GM18868 (cell line): ENCODE measurements around the gene PCDH1.

Experiments used
- ATAC-seq: cut with Tn5 transposase; IDR thresholded peaks from one replicate; pipeline ENCODE4 v1.9.1; 2021; ENCODE audit warnings: mild to moderate bottlenecking, moderate library complexity; ENCODE audit not compliant: unreplicated experiment

The PCDH1 gene

DNA sequence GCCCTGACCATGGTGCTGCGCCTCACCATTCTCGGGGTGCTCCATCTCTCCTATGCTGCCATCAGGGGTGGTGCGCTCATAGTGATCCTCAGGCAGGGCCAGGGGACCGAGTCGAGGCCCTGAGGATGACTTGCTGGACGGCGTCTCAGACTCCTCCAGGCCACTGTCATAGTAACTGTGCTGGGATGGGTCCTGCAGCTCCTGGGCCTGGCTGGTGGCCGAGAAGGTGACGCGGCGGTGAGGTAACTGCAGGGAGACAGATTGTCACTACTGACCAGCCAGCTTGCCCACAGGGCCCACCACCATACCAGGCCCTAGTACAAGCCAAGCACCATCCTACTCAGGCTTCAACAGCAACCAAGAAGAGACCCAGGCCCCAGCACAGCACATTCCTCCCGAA lies 21.0 kb downstream of the PCDH1 start:
- no peak for ATAC-seq

DNA sequence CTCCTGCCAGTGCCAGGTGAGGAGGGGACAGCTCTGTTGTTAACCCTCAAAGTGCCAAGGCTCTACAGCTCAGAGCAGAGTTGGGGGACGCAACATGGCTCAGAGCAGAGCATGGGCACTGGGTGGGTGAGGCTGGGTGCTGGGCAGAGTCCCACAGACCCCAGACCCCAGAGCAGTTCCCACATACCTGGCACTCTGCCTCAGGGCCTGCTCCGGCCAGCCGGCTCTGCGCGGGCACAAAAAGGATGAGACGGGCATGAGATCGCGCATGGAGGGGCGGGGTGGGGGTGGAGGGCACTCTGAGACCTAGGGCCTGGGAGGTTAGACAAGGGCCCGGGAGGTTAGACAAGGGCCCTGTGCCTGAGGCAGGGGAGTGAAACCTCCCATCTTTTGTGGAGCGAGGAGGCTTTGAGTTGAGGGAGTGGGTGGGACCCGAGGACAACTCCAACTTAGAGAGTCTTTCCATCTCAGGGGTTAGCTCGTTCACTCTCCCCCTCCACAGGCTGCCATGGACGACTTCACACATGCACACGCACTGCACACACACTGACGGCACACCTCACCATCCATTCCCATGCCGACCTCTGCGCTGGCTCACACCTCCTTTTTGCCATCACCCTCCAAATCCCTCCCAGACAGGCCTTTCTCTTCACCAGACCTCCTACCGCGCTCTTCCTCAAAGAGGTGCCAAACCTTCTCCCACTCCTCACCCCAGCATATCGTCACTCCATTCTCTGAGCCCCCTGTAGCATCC lies 22.0 kb downstream of the PCDH1 start:
- ATAC-seq = no peak

DNA sequence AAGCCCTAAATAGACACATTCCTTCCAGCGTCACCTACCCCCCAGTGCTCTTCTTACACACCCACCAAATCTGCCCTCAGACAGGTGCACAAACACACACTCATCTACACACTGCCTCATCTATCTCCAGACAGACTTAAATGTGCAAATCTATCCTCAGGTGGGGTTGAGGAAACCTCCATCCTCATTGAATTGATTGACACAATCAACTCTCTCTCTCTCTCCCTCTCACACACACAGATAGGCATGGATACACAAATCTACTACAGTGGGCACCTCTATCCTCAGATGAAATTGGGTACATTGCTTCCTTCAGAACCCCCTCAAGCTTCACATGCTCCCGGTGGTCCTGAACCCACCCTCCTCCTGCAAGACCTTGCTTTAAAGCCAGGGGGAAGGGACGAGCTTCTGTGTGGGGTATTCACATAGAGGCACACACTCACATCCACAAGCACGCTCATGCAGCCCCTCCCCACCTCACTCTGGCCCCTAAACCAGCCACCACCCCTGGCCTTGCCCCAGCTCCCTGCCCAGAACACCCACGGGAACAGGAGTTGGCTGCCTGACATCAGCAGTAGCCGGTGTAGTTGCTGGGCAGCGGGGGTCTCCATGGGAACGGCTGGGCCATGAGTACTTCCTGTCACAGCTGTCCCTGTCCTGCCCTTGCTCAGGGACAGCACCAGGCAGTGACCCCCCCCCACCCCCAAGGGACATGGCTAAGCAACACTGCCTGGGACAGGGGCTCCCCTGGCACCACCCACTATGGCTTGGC lies 22.8 kb downstream of the PCDH1 start:
- no peak for ATAC-seq

DNA sequence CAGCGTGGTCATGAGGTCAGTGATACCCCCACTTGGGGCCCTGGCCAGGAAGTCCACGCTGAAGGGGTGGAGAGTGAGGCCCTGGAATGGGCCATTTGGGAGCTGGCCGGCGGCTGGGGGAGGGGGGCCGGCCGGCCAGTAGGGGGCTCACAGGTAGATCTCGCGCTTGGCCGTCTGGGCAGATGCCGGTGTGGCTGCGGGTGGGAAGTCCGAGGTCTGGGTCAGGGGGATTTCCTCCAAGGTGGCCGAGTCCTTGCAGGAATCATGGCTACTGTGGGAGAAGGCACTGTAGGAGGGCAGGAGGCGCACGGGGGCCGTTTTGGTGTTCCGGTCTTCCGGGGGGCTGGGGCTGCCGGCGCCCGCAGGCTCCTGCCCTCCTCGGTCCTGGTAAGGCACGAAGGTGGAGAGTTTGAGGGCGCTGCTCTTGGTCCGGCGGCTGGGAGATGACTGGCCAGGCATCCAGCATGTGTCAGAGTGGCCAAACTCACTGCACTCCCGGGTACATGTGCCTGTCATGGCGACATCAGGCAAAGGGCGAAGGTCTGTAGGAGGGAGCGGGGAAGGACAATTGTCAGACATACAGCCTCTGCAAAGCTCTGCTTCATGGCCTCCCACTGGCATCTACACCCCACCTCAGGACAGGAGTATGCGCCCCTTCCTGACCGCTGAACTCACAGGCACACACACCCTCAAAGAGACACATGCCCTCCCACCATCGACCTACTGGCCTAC lies 24.1 kb downstream of the PCDH1 start:
- no peak for ATAC-seq

DNA sequence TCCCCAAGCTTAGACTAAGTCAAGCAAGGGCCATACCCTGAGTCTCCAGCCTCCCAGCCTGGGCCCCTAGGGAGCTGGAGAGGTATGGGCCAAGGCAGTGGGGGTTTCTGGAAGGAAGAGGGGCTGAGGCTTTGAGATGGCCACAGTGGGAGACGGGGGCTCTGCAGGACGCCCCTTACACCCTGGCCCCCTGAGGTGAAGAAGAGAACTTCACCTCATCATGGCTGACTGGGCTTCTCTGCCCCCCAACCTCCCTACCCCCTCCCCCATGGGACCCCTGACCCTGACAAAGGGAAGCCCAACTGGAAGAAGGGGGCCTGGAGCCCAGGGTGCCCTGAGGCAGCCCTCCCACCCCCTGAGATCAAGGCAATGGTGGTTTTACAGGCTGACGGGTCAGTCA lies 25.8 kb downstream of the PCDH1 start:
- ATAC-seq = no peak

DNA sequence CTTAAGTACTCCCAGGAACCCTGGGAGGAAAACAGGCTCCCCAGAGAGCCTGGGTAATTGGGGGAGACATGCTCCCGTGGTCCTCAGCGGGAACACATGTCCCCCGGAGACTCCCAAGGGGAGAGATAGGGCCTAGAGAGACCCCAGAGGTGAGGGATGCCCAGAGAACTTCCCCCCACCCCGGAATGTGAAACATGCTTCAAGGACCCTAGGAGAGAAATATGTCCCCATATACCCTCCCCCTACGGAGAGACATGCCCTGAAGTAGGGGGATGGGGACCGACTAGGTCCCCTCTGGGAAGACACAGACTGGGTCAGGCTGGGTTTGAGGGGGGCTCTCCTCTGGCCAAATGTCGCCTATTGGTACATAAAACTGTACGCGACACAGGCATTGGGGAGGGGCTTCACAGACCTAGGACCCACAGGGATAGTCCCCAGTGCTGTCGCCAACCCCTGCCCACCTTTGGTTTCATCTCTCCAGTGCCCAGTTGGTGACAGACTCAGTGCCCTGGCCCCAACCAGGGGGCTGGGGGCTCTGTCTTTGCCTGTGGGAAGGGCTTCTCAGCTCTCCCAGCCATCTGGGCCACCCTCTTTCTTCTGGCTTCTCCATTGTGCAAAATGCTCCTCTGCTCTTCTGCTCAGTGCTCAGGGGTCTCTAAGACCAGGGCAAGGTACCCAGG lies 26.9 kb downstream of the PCDH1 start:
- ATAC-seq = no peak

DNA sequence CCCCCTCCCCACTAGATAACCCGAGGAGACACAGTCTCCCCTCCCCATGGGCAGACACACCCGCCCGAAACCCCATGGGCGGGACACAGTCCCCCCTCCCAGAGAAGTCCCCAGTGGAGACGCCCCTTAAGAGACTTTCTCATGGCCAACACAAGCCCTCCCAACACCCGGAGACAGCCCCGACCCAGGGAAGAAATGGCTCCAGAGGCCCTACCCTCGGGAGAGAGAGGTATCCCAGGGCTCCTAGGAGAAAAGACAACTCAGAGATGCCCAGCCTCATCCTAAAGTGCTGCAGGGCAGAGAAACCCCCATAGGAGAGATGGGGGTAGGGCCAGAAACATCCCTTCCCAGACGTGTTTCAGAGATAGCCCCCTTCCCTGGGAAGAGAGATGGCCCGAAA lies 27.4 kb downstream of the PCDH1 start:
- no peak for ATAC-seq

DNA sequence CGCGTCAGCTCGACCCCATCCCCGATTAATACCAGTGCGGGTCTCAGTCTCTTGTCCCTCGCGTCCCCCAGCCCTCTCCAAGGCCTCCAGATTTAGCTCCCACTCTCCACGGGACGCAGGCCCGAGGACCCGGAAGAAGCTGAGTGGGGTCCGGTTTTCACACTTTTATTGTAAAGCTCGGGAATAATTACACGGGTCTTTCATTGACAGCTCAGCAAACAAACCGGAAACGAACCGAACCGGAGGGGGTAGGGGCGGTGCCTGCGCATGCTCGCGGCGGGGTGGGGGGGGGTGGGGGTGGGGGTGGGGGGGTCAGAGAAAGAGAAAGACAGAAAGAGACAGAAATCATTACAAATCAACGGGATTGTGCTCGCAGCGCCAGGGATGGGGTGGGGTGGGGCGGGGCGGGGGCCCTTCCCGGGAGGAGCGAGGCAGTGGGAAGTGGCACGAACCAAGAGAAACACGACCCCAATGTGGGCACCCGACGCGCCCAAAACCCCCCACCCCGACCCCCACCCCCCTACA lies 27.9 kb downstream of the PCDH1 start:
- peak; percentile 21 for ATAC-seq

DNA sequence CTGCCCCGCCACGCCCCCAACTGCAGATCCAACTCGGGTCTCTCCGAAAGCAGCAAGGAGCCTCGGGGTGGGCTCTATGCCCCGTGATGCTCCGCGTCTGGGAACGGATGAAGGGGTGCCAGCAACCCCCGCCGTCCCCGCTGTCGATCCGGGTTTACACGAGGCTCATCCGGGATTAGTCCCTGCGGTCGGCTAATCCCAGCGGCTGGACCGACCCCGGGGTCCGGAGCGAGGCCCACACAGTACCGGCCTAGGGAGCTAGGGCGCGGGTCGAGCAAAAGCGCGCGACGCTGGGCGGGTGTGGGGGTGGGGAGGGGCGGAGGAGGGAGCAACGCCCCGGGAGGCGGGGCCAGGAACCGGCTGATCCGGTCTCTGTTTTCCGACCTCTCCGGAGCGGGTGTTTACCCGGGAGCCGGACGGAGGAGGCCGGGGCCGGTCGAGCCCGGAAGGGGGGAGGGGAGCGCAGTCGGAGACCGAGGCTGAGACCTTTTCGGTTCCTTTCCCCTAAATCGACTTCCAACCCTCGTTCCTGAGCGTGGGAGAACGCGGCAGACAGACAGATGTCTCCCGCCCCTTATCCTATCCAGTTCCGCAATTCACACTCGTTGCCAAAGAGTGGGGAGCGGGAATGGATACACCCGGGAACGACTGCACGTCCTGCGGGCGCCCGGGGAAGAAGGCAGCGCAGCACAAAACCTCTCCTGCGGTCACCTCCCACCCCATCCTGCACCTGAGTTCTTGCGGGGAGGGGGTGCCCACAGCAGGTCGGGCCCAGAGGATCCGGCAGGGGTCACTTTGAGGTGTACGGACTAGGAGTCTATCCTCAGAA lies 28.6 kb downstream of the PCDH1 start:
- ATAC-seq = peak; percentile 77

DNA sequence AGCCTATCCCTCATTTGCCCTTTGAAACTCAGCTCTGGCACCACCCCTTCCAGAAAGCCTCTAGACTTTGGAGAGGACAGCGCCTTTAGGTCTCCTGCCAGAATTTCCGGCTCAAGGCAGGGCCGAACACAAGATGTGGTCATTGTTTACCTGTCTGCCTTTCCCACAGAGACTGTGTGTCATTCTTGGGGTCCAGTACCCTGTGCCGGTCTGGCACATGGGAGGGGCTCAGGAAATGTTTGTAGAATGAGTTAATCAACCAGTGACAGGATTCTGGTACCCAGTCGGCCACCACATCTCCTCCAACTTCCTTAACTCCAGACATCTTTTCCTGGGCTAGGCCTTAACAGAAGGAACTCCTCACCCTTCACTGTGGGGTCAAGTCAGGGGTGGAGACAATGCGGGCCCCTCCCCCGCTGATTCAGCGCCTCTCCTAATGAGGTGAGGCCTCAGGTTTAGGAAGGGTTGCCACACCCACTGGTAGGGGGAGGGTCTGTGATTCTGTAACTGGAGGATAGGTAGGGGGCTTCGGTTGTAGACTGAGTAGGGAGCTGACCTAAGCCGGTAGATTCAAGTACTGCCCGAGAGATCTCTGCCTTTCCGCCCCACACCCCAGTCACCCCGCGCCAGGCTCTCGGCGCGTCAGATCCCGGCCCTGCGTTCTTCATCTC lies 29.3 kb downstream of the PCDH1 start:
- no peak for ATAC-seq

DNA sequence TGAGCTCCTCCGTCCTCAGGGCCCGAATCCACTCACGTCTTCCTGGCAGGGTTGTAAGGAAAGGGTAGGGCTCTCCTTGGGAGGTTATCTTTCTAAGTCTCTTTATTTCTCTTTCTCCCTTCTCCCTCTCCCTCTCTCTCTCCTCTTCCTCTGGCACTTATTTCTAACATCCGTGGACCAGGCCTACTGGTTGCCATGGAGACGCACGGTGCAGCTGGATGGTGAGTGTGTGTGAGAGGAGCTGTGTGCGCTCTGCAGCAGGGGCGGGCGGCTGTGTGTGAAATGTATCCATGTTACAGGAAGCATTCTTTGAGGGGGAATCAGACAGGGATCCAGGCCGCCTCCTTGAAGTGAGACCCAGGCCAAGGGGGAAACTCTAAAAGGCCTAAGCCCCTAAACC lies 32.2 kb downstream of the PCDH1 start:
- ATAC-seq = no peak

DNA sequence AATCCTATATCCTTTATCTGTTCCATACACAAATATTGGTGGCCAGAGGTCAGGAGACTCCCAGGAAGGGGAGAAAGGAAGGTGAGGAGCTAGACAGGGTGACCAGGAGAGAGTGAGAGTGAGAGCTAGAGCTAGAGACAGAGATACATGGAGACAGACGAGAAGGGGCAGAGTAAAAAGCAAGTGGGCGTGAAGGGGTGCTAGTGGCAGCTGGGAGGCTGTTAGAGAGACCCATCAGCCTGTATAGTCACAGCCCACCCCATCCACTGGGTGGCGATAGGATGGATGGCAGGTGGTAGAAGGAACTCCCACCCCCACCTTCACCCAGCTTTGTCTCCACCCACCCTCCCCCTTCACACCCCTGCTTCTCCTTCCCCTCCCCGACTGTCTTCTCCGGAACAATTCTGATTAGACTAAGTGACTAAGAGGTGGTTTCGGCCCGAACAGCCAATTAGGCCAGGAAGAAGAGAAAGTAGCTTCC lies 32.8 kb downstream of the PCDH1 start:
- ATAC-seq = no peak

DNA sequence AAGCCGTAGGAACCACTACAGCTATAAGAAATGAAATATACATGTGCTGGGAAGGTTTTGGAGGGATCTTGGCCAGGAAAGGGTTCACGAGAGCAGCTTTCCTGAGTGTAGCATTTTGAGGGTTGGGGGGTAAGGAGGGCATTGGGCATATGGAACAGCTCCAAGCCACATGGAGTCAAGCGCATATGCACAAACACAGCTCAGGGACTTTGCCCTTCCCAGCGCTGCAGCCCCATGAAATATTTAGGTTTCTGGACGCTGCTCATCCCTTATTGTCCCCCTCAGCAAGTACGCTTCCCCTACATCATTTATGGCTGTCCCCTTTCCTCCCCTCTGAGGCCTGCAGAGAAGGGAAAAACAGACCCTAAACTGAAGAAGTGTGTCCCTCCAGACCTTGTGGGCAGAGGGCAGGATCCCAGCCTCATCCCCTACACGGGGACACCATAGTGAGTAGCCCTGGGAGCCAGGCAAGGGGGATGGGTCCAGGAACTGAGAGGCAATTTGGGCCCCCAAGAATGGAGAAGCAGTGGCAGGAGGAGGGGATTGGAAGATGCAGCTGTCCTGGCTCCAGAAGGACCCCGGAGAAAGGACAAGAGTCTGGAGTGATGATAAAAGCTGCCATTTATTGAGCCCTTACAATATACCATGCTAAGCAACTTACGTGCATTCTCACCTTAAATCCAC lies 33.7 kb downstream of the PCDH1 start:
- ATAC-seq = no peak

DNA sequence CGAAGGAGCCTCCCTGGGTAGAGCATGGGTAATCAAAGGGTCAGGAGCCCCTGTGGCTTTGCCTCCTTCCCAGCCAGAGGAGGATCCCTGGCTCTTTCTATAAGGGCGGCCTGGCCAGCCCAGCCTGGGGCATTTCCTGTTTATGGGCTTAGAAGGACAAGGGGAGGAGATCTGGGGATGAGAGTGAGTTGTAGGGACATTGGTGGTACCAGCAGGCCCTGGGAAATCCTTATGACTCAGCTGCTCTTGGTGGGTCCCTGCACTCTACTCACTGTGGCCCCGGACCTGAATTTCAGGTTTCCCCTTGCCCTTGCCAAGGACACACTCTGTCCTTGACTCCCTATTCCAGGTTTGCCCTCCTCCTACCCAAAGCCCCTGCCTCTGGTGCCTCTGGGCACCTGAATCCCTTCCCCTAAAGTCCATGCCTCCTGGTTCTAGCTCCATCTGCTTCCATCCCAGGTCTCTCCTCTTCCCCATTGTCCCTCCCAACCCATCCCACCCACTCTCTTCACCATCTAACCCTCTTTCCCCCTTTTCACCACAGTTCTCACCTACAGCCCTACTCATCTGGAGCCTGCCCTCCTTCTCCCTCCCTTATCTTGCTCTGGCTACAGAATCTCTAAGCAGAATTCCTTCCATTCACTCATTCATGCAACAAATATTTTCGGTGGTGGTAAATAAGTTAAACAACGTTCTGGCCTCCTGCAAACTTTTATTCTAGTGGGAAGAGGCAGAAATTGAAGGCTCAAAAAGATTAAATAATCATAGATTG lies 34.9 kb downstream of the PCDH1 start:
- no peak for ATAC-seq

DNA sequence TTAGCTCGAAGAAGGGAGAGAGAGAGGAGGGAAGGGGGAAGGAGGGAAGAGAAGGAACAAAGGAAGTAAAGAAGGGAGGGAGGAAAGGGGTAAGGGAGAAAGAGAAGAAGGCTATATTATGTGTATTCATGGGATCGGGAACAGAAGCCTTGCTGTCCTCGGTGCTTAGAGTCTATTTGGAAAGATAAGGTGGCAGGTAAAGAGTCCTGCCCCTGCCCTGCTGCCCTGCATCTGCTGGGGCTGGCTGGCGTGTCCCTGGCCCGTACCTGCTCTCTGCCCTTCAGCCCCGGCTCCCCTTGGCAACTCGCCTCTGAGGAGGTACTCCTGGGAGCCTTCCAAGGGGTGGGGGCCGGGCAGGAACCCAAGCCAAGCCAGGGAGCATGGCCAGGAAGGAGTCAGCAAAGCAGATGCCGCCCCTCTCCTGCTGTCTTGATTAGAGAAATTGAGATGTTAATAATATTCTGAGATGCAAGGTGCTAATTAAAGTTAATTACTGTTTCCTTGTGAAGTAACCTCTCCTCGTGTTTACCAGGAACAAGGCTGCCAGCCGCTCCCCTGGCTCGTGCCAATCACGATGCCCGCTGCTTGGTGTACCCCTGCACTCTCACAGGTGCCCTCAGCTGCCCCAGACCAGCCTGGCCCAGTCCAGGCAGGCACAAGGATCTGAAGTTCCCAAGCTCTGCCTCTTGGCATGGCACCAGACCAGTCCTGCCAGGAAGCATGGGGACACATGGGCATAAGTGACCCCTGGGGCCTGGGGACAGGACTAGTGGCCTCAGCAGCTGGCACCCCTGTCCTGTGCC lies 36.6 kb downstream of the PCDH1 start:
- no peak for ATAC-seq

DNA sequence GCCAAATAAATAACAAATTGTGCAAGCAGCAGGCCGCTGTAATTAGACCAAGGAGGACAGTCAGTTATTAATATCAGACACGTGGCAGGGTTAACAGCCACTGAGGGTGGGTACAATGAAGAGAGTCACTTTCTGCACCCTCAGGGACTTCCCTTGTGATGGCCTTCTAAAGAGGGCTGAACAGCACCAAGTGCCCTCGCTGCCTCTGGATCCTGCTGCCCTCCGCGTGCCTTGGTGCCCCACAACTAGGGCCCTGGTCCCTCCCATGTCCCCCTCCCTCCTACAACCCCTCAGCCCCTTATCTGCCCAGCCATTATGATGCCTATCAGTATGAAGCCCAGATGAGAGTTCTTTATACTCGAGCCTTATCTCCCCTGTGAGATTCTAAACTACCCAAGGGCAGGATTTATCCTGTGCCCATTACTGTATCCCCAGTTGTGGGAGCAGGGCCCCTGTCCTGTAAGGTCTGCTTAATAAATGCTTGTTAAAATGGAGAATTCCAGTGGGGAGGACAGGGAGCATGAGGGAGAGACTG lies 37.3 kb downstream of the PCDH1 start:
- ATAC-seq = no peak

DNA sequence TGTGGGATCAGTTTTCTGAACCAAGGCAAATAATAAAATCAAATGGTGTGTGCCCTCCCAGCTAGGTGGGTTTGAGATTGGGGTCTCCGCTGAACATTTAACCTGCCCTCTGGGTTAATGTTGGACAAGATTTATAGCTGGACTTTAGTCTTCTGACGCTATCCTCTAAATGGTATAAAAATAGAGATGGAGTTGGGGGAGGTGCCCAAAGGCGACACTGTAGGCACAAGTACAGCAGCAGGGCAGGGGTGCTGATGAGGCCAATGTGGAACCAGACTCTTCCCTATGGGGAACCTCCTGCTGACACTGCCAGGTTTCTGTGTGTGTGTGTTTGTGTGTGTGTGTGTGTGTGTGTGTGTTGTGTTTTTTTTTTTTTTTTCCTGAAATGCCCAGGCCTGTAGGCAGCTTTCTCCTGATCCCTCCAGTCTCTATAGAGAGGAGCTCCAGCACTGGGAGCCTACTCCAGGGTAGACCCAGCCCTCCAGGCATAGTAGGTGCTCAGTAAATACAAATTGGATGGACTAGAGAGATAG lies 37.9 kb downstream of the PCDH1 start:
- ATAC-seq = no peak
